Mucosa of gallbladder (tissue), 1 donor: ENCODE measurements around the gene ATP6V1F. TPM values are rescaled to one million over a fixed set of nuclear protein-coding genes. Genes with fewer than 3 reads are reported as not detected.
A peak's percentile ranks its signal among the peaks of the same experiment; 100 is the strongest.

Source experiments
- DNase-seq: peaks from one replicate; pipeline ENCODE4 v3.0.0-alpha.2; 2020; ENCODE audit warnings: low spot score
- total RNA-seq: library from RNA; stranded (reverse); gene quantifications from one replicate; pipeline ENCODE4 v1.2.1, GENCODE V29; 2021
- donor health status: DM: no; HTN: no; CAD: no.

The ATP6V1F gene, protein sequence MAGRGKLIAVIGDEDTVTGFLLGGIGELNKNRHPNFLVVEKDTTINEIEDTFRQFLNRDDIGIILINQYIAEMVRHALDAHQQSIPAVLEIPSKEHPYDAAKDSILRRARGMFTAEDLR
- total RNA-seq: 118 TPM

GRCh38 chr7:128862571-128863432 lies at the start of gene ATP6V1F:
Gene ATP6V1F, plus strand, starts transcription at chr7:128862856. Its CDS starts 49 bp downstream, at chr7:128862905.
- peak; percentile 98 for DNase-seq

GRCh38 chr7:128814499-128814898 lies 48.2 kb upstream of the ATP6V1F start:
- DNase-seq: no peak

GRCh38 chr7:128815289-128815942 lies 47.2 kb upstream of the ATP6V1F start:
- DNase-seq: no peak

DNA sequence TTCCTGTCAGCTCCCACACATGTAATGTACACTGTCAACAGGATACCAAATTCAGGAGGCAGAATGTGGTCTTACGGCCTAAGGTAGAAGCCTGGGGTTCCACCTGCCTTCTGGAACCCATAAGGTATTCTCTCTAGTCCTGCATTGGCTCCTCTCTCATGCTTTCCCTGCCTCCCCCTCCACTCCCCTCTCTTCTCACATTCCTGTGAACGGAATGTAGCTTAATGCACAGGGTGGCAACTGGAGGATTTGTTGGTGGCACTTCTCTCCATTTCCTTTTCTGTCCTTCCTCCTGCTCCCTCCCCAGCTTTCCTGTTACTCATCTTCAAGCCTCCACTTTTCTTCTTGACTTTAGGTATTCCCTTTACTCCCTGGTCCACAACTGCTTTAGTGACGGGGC lies 44.0 kb upstream of the ATP6V1F start:
- DNase-seq: no peak

DNA sequence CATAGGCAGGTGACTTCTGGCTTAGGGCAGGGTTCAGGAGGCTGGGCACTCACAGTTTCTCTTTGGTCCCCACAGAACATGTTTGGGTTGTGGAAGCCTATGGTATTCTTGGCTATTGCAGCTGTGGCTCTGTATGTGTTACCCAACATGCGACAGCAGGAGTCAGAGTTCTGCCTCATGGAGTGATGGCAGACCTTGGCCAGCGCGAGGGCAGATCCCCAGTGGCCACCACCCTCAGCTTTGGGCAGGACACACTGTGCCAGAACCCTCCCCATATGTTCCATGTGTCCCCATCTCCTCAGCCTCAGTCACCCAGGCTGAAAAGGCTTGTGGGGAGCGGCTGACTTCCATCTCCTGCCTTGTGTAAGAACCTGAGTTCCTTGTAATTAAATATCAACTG lies 40.9 kb upstream of the ATP6V1F start:
- DNase-seq: no peak

GRCh38 chr7:128826512-128826911 lies 36.1 kb upstream of the ATP6V1F start:
- DNase-seq: no peak

DNA sequence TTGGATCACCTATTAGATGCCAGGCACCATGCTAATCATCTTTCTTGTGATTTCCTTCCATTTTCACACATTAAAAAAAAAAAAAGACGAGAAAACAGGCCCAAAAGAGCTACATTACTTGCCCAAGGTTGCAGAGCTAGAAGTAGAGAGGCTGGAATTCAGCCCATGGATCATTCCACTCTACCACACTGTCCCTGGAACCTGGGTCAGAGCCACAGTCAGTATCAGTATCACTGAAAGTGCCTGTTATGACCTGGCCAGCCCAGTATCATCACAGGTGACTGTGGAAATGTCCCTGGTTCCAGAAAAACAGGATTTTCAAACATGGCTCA lies 35.8 kb upstream of the ATP6V1F start:
- no peak for DNase-seq

DNA sequence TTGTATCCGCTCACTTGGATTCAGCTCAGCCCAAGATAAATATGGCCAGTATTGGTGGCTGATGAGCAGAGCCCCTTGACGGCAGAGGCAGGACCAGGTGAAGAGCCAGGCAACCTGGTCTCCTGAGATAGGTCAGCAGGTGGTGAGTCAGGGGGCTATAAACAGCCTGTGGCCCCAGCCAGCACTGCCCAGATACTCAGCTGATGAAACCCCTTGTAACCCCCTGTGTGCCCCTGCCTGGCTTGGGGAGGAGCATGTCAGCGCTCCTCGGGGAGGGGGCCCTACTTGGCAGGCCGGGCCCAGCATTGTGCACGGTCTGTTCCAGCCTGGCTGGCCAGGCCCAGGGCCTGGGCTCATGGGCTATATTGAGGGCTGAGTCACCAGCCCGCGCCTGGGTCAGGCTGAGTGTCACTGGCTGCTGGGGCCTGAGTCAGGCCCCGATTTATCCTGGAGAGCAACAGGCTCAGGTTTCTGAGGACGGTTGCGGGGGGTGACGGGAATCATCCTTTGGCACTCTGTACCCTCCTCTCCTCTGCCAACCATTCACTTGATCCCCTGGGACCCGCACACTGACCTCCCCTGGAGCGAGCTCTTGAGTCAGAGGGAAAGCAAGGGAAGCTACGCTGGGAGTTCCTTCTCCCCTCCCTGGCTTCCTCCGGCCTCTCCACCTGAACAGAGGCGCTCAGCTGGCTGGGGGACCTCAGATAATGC lies 35.3 kb upstream of the ATP6V1F start:
- DNase-seq: no peak

GRCh38 chr7:128827971-128828711 lies 34.5 kb upstream of the ATP6V1F start:
- DNase-seq: no peak

DNA sequence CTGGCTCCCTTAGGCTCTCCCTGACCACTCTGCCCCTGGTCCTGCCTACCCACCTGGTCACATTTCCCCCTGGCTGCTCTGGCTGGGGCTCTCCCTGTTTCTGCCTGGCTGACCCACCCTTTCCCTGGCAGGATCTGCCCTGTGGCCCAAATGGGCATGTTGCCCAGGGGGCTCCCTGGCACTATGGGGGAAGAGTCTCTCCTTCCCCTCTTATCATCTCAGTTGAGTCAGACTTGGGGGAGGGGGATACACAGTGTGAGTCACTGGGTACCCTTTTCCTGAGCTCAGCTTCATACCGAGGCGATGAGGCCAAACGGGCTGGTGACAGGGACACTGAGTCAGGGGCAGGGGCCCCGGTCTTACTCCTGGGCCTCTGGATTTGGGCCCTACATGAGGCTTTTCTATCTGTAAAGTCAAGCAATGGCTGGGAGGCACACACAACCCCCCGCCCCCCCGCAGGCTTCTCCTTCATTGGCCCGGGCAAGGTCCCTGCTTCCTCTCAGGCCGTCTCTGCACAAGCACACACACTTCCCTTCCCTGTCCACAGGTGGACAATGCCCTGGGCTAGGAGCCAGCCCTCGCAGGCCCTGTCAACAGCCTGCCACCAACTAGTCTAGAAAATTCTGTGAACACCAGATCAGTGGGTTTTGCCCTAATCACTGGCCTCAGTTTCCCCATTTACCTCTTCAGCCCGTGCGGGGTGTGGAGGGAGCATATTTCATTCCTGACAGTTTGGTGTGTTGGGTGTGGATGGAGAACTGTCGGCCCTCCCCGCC lies 33.1 kb upstream of the ATP6V1F start:
- peak; percentile 50 for DNase-seq

DNA sequence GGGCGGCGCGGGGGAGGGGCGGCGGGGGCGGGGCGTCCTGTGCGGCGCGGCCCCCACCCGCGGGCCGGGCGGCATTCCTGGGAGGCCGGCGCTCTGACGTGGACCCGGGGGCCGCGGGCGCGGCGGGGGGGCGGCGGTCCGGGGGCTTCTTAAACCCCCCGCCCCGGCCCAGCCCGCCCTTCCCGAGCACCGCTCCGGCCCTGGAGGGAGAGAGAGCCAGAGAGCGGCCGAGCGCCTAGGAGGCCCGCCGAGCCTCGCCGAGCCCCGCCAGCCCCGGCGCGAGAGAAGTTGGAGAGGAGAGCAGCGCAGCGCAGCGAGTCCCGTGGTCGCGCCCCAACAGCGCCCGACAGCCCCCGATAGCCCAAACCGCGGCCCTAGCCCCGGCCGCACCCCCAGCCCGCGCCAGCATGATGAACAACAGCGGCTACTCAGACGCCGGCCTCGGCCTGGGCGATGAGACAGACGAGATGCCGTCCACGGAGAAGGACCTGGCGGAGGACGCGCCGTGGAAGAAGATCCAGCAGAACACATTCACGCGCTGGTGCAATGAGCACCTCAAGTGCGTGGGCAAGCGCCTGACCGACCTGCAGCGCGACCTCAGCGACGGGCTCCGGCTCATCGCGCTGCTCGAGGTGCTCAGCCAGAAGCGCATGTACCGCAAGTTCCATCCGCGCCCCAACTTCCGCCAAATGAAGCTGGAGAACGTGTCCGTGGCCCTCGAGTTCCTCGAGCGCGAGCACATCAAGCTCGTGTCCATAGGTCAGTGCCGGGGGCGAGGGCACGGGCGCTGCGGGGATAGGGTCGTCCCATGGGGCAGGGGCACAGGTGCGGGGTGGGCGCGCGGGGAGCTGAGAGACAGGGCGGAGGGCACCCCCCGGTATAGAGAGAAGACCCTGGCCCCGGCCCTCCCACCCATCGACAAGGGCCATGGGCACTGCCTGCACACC lies 32.2 kb upstream of the ATP6V1F start, which contains the start of gene FLNC:
Gene FLNC, plus strand, starts transcription at position 176 of the 947 bp plus-strand sequence. Its CDS starts 232 bp downstream, at position 408.
- peak; percentile 40 for DNase-seq

DNA sequence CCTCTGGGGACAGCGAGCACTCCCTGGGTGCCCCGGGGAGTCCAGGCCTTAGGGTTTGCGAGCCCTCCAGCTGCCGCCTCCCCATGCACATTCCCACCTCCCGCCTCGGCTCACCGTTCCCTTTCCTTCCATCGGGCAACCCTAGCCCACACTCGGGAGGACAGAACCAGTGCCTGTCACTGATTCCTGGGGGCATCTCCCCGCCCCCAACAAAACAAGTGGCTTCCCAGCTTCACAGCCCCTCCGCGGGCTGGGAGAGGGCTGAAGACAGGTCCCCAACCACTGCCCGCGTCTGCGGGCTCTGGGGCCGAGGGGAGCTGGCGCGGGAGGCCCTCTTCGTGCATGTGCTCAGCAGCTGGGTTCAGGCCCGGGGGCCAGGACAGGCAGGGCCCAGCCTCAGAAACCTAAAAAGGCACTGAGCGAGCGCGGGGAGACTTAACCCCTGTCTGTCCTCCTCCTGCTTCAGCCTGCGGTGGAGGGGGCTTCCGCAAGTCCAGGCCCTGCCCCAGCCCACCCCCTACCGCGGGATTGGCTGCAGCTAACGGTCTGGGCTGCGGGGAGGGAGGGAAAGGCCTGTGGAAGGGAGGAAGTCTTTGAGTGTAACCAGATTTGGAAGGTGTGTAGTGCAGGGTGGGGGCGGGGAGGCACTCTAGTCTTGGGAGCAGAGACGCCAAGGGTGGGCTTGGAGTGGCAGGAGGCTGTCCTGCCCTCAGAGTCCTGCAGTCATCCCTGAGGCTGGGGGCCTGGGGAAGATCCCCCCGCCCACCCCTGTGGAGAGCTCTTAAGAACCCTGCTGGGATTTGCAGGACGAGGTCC lies 31.3 kb upstream of the ATP6V1F start:
- DNase-seq: no peak

- no peak for DNase-seq
Observed at GRCh38 chr7:128831994-128832879, 30.4 kb upstream of the ATP6V1F start.

DNA sequence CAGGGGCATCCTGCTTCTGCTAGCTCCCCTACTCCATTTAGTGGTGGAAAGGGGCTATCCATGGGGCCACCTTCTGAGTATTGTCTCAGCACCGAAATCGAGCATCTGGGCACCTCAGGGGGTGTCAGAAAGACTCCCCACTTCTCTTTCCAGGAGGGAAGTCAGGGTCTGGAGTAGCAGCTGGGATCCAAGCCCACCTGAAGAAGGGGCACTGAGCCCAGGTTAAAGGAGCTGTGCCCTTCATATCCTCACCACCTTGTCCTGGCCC lies 29.8 kb upstream of the ATP6V1F start:
- DNase-seq: no peak

GRCh38 chr7:128833148-128833945 lies 29.3 kb upstream of the ATP6V1F start:
- DNase-seq: no peak

DNA sequence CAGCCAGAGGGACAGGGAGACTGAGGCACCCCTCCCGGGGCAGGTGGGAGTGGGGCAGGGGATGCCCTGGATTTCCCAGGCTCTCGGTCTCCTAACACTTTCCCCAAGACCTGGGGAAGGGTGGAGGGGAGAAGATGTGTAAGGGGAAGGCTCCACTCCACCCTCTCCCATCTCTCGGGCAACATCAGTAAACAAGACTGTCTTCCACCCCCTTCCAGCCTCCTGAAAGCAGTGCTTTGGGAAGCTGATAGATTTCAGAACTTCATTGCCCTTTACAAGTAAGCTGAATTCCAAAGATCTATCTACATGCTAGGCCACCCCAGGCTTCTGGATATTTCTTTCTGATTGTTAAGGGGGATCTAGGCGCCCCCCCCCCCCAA lies 28.7 kb upstream of the ATP6V1F start:
- no peak for DNase-seq

- no peak for DNase-seq
Observed at GRCh38 chr7:128835231-128835751, 27.4 kb upstream of the ATP6V1F start.
